Loucy (cell line): ENCODE measurements around the gene RIPOR2.

ENCODE experiments used
- H2AFZ ChIP-seq: fragments of 200-600 bp; sonication (generic); 2 replicates; pipeline ENCODE4 v1.6.0; 2016; ENCODE audit warnings: antibody characterized with exemption, mild to moderate bottlenecking, low read length, moderate library complexity
- H3F3A ChIP-seq: fragments of 200-600 bp; 2 replicates; pipeline ENCODE4 v1.6.0; 2016; ENCODE audit warnings: antibody characterized with exemption, low read depth, mild to moderate bottlenecking
- H3K27me3 ChIP-seq: fragments of 200-600 bp; sonication (generic); 2 replicates; pipeline ENCODE4 v1.6.1; 2014; ENCODE audit warnings: low read length, mild to moderate bottlenecking; ENCODE audit not compliant: insufficient read depth, poor library complexity, severe bottlenecking
- H3K36me3 ChIP-seq: fragments of 200-600 bp; sonication (generic); 2 replicates; pipeline ENCODE4 v1.6.1; 2016; ENCODE audit warnings: low read length; ENCODE audit not compliant: insufficient read depth
- H3K4me1 ChIP-seq: fragments of 200-600 bp; sonication (generic); 2 replicates; pipeline ENCODE4 v1.5.1; 2014; ENCODE audit warnings: low read length, mild to moderate bottlenecking; ENCODE audit not compliant: insufficient read depth, poor library complexity, severe bottlenecking
- H3K4me2 ChIP-seq: fragments of 200-600 bp; sonication (generic); 2 replicates; pipeline ENCODE4 v1.6.0; 2014; ENCODE audit warnings: antibody characterized with exemption, low read length, low read depth, mild to moderate bottlenecking; ENCODE audit not compliant: poor library complexity, severe bottlenecking
- H3K4me3 ChIP-seq: fragments of 200-600 bp; sonication (generic); 2 replicates; pipeline ENCODE4 v1.5.1; 2014; ENCODE audit warnings: low read length, mild to moderate bottlenecking, mixed read lengths; ENCODE audit not compliant: poor library complexity, severe bottlenecking
- H3K79me2 ChIP-seq: fragments of 200-600 bp; sonication (generic); 2 replicates; pipeline ENCODE4 v1.6.1; 2014; ENCODE audit warnings: low read length; ENCODE audit not compliant: insufficient read depth
- H3K9ac ChIP-seq: fragments of 200-600 bp; sonication (generic); 2 replicates; pipeline ENCODE4 v1.6.0; 2014; ENCODE audit warnings: mild to moderate bottlenecking, low read depth, low read length, moderate library complexity; ENCODE audit not compliant: poor library complexity, severe bottlenecking
- H3K9me2 ChIP-seq: fragments of 200-600 bp; sonication (generic); replicated peaks from 2 replicates; pipeline ENCODE4 v1.6.1; 2016; ENCODE audit warnings: low read depth, low read length, mixed read lengths
- H3K9me3 ChIP-seq: fragments of 200-600 bp; sonication (generic); 2 replicates; pipeline ENCODE4 v1.6.1; 2014; ENCODE audit warnings: mild to moderate bottlenecking, antibody characterized with exemption, low read length, low read depth; ENCODE audit not compliant: insufficient read depth
- H4K20me1 ChIP-seq: fragments of 200-600 bp; sonication (generic); 2 replicates; pipeline ENCODE4 v1.6.0; 2014; ENCODE audit warnings: antibody characterized with exemption, low read length, mild to moderate bottlenecking; ENCODE audit not compliant: insufficient read depth, poor library complexity, severe bottlenecking
- EZH2phosphoT487 ChIP-seq: fragments of 200-600 bp; IDR thresholded peaks from 2 replicates; pipeline ENCODE4 v1.6.1; 2018; ENCODE audit warnings: antibody characterized with exemption, mild to moderate bottlenecking, moderate library complexity, borderline replicate concordance
- TF ChIP-seq, protein P1 (sequence below): fragments of 200-600 bp; sonication (generic); conservative IDR thresholded peaks from 2 replicates; pipeline ENCODE4 v1.5.1; 2014; ENCODE audit warnings: mild to moderate bottlenecking, antibody characterized with exemption, low read length

Gene RIPOR2

DNA sequence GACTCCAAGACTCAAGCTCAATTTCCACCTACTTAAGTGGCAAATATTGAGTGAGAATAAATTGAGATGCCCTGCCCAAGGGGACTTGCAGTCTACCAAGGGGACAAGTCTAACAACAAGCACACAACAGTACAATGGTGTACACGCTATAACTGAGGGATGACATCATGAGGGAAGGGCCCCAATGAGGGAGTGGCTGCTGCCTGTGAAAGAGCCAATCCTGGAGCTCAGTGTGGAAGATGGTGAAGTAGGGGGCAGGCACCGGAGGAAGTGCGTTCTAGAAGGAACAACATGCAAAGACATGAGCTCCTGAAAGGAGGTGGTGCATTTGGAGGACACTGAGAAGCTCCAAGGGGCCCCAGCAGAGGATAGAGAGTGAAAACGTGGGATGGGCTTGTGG is 90.2 kb downstream of the RIPOR2 start:
- Histone ChIP-seq H2AFZ (no peak overlapping the region), H3K4me3 (no peak overlapping the region), H3K79me2 (no peaks in the 10 kb centered on the region), H3K9ac (no peak overlapping the region), H3K4me2 (no peak overlapping the region), H3K36me3 (peaks cover 90% of the 10 kb centered on the region; the same call in 1 of the 2 replicates), H3F3A (no peaks in the 10 kb centered on the region), H3K9me3 (no peaks in the 10 kb centered on the region), H4K20me1 (no peaks in the 10 kb centered on the region), H3K9me2 (no peaks in the 10 kb centered on the region), H3K27me3 (no peaks in the 10 kb centered on the region), H3K4me1 (no peaks in the 10 kb centered on the region)
- TF ChIP-seq, protein P1, sequence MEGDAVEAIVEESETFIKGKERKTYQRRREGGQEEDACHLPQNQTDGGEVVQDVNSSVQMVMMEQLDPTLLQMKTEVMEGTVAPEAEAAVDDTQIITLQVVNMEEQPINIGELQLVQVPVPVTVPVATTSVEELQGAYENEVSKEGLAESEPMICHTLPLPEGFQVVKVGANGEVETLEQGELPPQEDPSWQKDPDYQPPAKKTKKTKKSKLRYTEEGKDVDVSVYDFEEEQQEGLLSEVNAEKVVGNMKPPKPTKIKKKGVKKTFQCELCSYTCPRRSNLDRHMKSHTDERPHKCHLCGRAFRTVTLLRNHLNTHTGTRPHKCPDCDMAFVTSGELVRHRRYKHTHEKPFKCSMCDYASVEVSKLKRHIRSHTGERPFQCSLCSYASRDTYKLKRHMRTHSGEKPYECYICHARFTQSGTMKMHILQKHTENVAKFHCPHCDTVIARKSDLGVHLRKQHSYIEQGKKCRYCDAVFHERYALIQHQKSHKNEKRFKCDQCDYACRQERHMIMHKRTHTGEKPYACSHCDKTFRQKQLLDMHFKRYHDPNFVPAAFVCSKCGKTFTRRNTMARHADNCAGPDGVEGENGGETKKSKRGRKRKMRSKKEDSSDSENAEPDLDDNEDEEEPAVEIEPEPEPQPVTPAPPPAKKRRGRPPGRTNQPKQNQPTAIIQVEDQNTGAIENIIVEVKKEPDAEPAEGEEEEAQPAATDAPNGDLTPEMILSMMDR = no peak
- TF ChIP-seq EZH2phosphoT487 = no peak

DNA sequence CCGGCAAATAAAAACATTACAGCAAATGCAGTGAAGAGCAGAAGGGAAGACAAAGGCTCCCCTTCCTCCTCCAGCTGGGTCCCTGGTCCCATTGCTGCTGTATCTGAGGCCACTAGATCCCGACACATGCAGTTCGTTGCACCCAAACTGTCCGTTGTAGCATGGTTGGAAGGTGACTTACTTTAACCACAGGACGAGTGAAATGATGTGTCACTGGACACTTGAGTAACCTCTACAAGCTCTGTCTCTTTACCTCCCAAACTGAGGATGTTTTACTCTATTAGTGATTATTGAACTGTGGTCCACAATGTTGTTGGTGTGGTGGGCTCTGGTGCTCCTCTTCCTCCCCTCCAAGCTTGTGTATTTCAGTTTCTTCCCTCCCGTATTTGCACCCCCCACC is 90.9 kb downstream of the RIPOR2 start:
- H3K4me1 ChIP-seq = no peaks in the 10 kb centered on the region
- no peak overlapping the region for H2AFZ ChIP-seq
- H3K36me3 ChIP-seq = peaks cover 88% of the 10 kb centered on the region; the same call in 1 of the 2 replicates
- no peak overlapping the region for H3K4me3 ChIP-seq
- TF ChIP-seq, protein P1 = no peak
- no peak for TF ChIP-seq EZH2phosphoT487
- H3K79me2 ChIP-seq = no peaks in the 10 kb centered on the region
- H4K20me1 ChIP-seq = no peaks in the 10 kb centered on the region
- no peaks in the 10 kb centered on the region for H3K27me3 ChIP-seq
- no peaks in the 10 kb centered on the region for H3K9me2 ChIP-seq
- H3K4me2 ChIP-seq = no peak overlapping the region
- H3K9me3 ChIP-seq = no peaks in the 10 kb centered on the region
- H3F3A ChIP-seq = no peaks in the 10 kb centered on the region
- H3K9ac ChIP-seq = no peak overlapping the region

DNA sequence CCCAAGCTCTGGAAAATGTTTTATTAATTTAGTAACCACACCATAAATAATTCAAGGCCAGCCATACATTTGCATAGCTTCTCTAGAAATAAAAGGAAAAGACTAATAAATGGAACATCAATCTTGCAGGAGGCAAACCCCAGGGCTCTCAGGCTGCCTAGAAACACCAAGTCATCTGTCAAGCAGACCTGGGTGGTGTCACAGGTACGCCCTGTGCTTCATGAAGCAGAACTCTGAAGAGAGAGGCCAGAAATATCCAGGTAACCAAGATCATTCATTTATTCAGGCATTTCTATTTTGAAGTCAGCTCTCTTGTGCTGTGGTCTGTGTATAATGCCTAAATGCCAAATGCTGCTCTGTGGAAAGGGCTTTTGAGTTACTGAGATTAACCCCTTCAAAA is 91.7 kb downstream of the RIPOR2 start:
- H3K79me2 ChIP-seq = no peaks in the 10 kb centered on the region
- H2AFZ ChIP-seq = no peak overlapping the region
- no peak overlapping the region for H3K9ac ChIP-seq
- no peaks in the 10 kb centered on the region for H3K9me3 ChIP-seq
- no peaks in the 10 kb centered on the region for H3K27me3 ChIP-seq
- H3K9me2 ChIP-seq = no peaks in the 10 kb centered on the region
- H3K4me2 ChIP-seq = no peak overlapping the region
- H3K4me3 ChIP-seq = no peak overlapping the region
- TF ChIP-seq, protein P1 = no peak
- TF ChIP-seq EZH2phosphoT487 = no peak
- H4K20me1 ChIP-seq = no peaks in the 10 kb centered on the region
- H3K4me1 ChIP-seq = no peaks in the 10 kb centered on the region
- peaks cover 80% of the 10 kb centered on the region; the same call in 1 of the 2 replicates for H3K36me3 ChIP-seq
- no peaks in the 10 kb centered on the region for H3F3A ChIP-seq
